Neural cell (in vitro differentiated cells): ENCODE measurements around the gene NYAP2.

Source experiments
- EP300 ChIP-seq: fragments of 450-650 bp; conservative IDR thresholded peaks from 2 replicates; pipeline ENCODE4 v1.6.1; 2014; ENCODE audit warnings: antibody characterized with exemption, mild to moderate bottlenecking, moderate library complexity; ENCODE audit not compliant: poor library complexity, severe bottlenecking
- EZH2 ChIP-seq: fragments of 200-600, 300-800 bp; shearing (Covaris generic), sonication (generic); IDR thresholded peaks from 2 replicates; pipeline ENCODE4 v1.6.1; 2014; ENCODE audit warnings: antibody characterized with exemption, low read length, borderline replicate concordance, mild to moderate bottlenecking; ENCODE audit not compliant: insufficient read depth, poor library complexity, severe bottlenecking
- POLR2AphosphoS5 ChIP-seq: IDR thresholded peaks from 2 replicates; pipeline ENCODE4 v1.6.1; 2012
- RAD21 ChIP-seq: fragments of 450-650 bp; conservative IDR thresholded peaks from 2 replicates; pipeline ENCODE4 v1.6.1; 2014; ENCODE audit warnings: antibody characterized with exemption, mild to moderate bottlenecking, moderate library complexity
- SMC3 ChIP-seq: fragments of 450-650 bp; conservative IDR thresholded peaks from 2 replicates; pipeline ENCODE4 v1.6.1; 2014; ENCODE audit warnings: antibody characterized with exemption, mild to moderate bottlenecking, moderate library complexity; ENCODE audit not compliant: poor library complexity
- TAF1 ChIP-seq: IDR thresholded peaks from 2 replicates; pipeline ENCODE4 v1.6.1; 2012; ENCODE audit warnings: low read depth
- TF ChIP-seq, protein P1 (sequence below): fragments of 450-650 bp; IDR thresholded peaks from 2 replicates; pipeline ENCODE4 v1.5.1; 2014; ENCODE audit warnings: antibody characterized with exemption, mild to moderate bottlenecking, moderate library complexity; ENCODE audit not compliant: poor library complexity, severe bottlenecking

DNA sequence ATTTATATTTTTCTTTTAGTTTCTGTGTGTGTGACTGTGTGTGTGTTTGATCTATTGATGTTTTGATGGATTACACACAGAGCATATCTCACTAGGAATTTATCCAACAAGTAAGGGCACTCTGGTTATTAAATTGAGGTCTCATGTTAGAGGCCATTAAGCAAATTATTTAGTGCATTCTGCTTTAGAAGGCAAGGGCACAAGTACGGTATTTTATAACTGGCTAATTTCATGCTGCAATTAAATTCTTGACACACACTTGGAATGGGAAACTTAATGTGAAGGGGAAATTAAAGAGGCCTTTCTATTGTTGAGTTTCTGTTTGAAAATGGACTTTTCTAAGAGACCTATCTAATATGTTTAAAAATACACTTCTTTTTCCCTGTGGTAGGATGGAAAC lies 25.8 kb downstream of the NYAP2 start:
- TF ChIP-seq, protein P1, sequence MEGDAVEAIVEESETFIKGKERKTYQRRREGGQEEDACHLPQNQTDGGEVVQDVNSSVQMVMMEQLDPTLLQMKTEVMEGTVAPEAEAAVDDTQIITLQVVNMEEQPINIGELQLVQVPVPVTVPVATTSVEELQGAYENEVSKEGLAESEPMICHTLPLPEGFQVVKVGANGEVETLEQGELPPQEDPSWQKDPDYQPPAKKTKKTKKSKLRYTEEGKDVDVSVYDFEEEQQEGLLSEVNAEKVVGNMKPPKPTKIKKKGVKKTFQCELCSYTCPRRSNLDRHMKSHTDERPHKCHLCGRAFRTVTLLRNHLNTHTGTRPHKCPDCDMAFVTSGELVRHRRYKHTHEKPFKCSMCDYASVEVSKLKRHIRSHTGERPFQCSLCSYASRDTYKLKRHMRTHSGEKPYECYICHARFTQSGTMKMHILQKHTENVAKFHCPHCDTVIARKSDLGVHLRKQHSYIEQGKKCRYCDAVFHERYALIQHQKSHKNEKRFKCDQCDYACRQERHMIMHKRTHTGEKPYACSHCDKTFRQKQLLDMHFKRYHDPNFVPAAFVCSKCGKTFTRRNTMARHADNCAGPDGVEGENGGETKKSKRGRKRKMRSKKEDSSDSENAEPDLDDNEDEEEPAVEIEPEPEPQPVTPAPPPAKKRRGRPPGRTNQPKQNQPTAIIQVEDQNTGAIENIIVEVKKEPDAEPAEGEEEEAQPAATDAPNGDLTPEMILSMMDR, result no peak
- no peak for TF ChIP-seq POLR2AphosphoS5
- TF ChIP-seq TAF1, result no peak
- TF ChIP-seq SMC3, result no peak
- no peak for TF ChIP-seq EP300
- TF ChIP-seq EZH2, result no peak
- no peak for TF ChIP-seq RAD21
